HL-60 (cell line): ENCODE data around the gene PLCB1.

Source experiments
- DNase-seq, 2 experiments: peaks; one replicate each; pipeline ENCODE4 v3.0.0-alpha.2; 2010 to 2020; ENCODE audit warnings: low read depth in 1 of 2, low spot score in 1 of 2
- H3K27ac ChIP-seq: fragments of 250-450 bp; sonication (Bioruptor Pico); replicated peaks from 2 replicates; pipeline ENCODE4 v1.5.1; 2020; ENCODE audit warnings: mild to moderate bottlenecking, moderate library complexity
- H3K27me3 ChIP-seq: fragments of 250-450 bp; sonication (Bioruptor Pico); 2 replicates; pipeline ENCODE4 v1.5.1; 2021; ENCODE audit warnings: mild to moderate bottlenecking, moderate library complexity; ENCODE audit not compliant: insufficient read depth, poor library complexity, severe bottlenecking
- H3K4me3 ChIP-seq: replicated peaks from 2 replicates; pipeline ENCODE4 v1.5.1; 2011; ENCODE audit warnings: mild to moderate bottlenecking, control low read depth, low read length; ENCODE audit not compliant: insufficient read depth
- CTCF ChIP-seq: IDR thresholded peaks from one replicate; pipeline ENCODE4 v1.5.1; 2011; ENCODE audit warnings: low read length, control low read depth, inconsistent platforms; ENCODE audit not compliant: insufficient read depth
- GABPA ChIP-seq: IDR thresholded peaks from 2 replicates; pipeline ENCODE4 v1.6.1; 2012; ENCODE audit warnings: low read depth
- POLR2AphosphoS5 ChIP-seq: IDR thresholded peaks from 2 replicates; pipeline ENCODE4 v1.6.1; 2012; ENCODE audit warnings: low read depth
- REST ChIP-seq: IDR thresholded peaks from 2 replicates; pipeline ENCODE4 v1.6.1; 2012; ENCODE audit warnings: low read depth; ENCODE audit not compliant: insufficient replicate concordance
- SPI1 ChIP-seq: IDR thresholded peaks from 2 replicates; pipeline ENCODE4 v1.6.1; 2012; ENCODE audit warnings: low read depth, mild to moderate bottlenecking, borderline replicate concordance

Gene PLCB1

DNA sequence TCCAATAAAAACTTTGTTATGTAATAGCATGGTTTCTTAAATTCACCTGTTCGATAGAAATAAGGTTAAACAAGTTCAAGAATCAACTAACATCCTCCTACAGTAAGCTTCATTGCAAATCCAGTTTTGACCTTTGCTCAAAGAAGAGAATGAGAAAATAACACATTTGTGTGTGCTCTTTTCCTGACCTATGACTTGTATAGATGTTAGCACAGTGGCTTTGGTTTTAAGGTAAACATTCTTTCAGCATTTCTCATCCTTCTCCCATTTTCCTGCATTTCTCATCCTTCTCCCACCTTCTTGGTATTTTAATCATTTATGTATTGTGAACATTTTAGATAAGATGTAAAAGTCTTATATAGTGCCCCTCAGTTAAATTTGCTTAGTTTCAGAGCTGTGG is 73.9 kb downstream of the PLCB1 start:
- H3K27ac ChIP-seq = no peak overlapping the region
- DNase-seq = no peak
- H3K4me3 ChIP-seq = no peak overlapping the region
- H3K27me3 ChIP-seq = no peaks in the 10 kb centered on the region
- TF ChIP-seq SPI1 = no peak
- no peak for TF ChIP-seq POLR2AphosphoS5
- TF ChIP-seq GABPA = no peak
- no peak for TF ChIP-seq REST
- TF ChIP-seq CTCF = no peak

DNA sequence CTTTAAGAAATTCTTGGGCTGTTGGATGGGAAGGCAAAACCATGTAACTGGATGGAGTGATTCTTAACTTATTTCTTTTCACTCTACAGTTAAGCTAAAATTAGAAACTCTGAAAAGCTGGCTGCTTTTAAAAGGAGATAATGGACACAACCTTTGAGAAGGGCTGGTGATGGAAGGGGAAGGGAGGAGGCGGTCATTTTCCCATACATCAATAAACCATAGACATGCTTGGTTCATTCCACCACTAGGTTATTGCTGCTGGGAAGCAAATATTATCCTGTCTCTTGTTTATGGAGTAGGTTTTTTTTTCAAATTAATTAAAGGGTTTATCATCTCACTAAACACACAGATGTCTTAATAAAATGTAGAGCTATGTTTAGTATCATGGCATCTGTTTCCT is 76.2 kb downstream of the PLCB1 start:
- H3K27me3 ChIP-seq = no peaks in the 10 kb centered on the region
- H3K4me3 ChIP-seq = no peak overlapping the region
- no peak for TF ChIP-seq GABPA
- TF ChIP-seq POLR2AphosphoS5 = no peak
- TF ChIP-seq SPI1 = no peak
- no peak for TF ChIP-seq CTCF
- TF ChIP-seq REST = no peak
- DNase-seq = no peak
- no peak overlapping the region for H3K27ac ChIP-seq

- Histone ChIP-seq H3K4me3 (no peak overlapping the region), H3K27ac (no peak overlapping the region), H3K27me3 (no peaks in the 10 kb centered on the region)
- no peak for DNase-seq
- TF ChIP-seq REST = no peak
- no peak for TF ChIP-seq GABPA
Measured at GRCh38 chr20:8209061-8209460, 77.0 kb downstream of the PLCB1 start.

DNA sequence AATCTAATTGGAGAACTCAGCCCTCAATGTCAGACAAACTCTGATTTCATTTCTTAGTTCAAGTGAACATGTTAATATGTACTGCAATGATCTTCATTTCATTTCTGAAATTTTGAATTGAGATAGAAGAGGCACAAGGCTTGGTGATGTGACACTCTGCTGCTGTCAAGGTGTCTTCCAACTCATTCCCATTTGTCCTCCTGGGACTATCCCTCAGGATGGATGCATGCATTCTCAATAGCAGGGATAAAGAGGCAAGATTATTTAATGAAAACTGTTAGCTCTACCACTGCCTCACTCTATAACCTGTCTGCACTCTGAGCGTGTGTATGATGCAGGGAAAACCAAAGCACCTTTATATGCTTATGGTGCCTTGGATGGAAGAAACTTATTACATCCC is 78.7 kb downstream of the PLCB1 start:
- H3K27me3 ChIP-seq = no peaks in the 10 kb centered on the region
- TF ChIP-seq CTCF = no peak
- TF ChIP-seq REST = no peak
- no peak for TF ChIP-seq GABPA
- no peak for TF ChIP-seq POLR2AphosphoS5
- TF ChIP-seq SPI1 = no peak

More for the DNA sequence above, 78.7 kb downstream of the PLCB1 start:
- Histone ChIP-seq H3K4me3 (no peak overlapping the region), H3K27ac (no peak overlapping the region)
- no peak for DNase-seq
